ENCODE results near the gene HSBP1. TPM values are rescaled to one million over a fixed set of nuclear protein-coding genes. Genes with fewer than 3 reads are reported as not detected.

Gene HSBP1
- total and polyA plus RNA-seq, 7 experiments from 2014 or later, result 5.9 to 78.3 (median 31.3) TPM

DNA sequence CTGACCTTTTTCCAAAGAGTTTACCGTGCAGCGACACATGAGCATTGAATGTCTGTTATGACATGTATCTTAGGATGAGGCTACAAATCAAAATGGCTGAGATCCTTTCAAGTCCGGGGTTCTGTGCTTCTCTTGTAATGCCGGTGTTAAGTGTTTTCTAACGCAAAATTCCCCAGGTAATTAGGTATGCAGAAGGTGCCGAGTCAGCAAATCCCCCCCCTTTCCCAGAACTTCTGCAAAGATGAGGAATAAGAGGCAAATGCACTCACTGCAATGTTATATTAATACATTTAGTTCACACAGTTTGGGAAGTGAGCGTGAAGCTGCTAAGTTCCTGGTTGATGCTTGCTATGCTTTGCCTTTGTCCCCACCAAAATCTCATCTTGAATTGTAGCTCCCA is 54.9 kb downstream of the HSBP1 start:
- intact Hi-C loops (cut with micrococcal nuclease), result no loop called here
- Histone ChIP-seq H3K36me3 (ENCODE audit: control insufficient read depth in 2 of 3, insufficient read depth in 3 of 3, low read length in 3 of 3) (no peaks in the 10 kb centered on the region), H3K27ac (ENCODE audit: low read depth, low read length) (no peak overlapping the region), H3K9me3 (ENCODE audit: control insufficient read depth in 2 of 3, low read length in 3 of 3) (no peaks in the 10 kb centered on the region), H3K4me1 (ENCODE audit: control insufficient read depth in 2 of 2, insufficient read depth in 2 of 2, low read length in 2 of 2) (no peaks in the 10 kb centered on the region), H3K4me3 (ENCODE audit: low read length) (no peak overlapping the region), H3K27me3 (ENCODE audit: control insufficient read depth in 2 of 2, insufficient read depth in 2 of 2, low read length in 2 of 2) (no peaks in the 10 kb centered on the region)
- Mint-ChIP-seq H3K27me3 (peaks cover 11 to 23% (median 13%) of the 10 kb centered on the region in 5 donors), H3K36me3 (peaks cover 0 to 14% (median 6%) of the 10 kb centered on the region in 5 donors), H3K4me3 (no peak overlapping the region), H3K4me1 (peaks cover 0 to 3% (median 0%) of the 10 kb centered on the region in 7 donors), H3K9me3 (peaks cover 0 to 19% (median 11%) of the 10 kb centered on the region in 11 donors), H3K27ac (no peak overlapping the region)
- no peak for DNase-seq
- ChIA-PET POLR2A (no interaction called here), CTCF (interaction anchor here (1.3 kb wide), 1 partner anchor 13 kb away, joined by 4 read pairs; no protein-coding TSS in a partner anchor)
- no peak for ATAC-seq

DNA sequence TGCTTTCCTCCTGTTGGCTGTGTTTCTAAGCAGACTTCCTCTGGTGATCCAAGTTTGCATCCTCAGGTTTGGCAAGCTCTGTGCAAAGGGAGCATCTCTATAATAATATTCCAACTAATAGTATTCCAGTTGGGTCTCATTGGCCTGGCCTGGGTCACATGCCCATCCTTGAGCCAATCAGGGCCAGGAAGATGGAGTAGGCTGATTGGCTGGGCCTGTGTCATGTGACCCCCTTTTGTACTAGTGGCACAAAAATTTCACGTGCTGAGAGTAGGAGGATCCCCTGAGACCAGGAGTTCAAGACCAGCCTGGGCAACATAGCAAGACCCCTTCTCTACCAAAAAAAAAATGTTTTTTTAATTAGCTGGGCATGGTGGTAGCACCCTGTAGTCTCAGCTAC is 55.9 kb downstream of the HSBP1 start:
- H3K27ac ChIP-seq (ENCODE audit: low read depth, low read length), result no peak overlapping the region
- no peak overlapping the region for H3K4me3 ChIP-seq (ENCODE audit: low read length)
- ChIA-PET POLR2A (no interaction called here), CTCF (no interaction called here)
- no peaks in the 10 kb centered on the region for H3K9me3 ChIP-seq (ENCODE audit: control insufficient read depth in 2 of 3, low read length in 3 of 3)
- H3K27me3 Mint-ChIP-seq, result peaks cover 11 to 25% (median 22%) of the 10 kb centered on the region in 5 donors
- H3K36me3 ChIP-seq (ENCODE audit: control insufficient read depth in 2 of 3, insufficient read depth in 3 of 3, low read length in 3 of 3), result no peaks in the 10 kb centered on the region
- DNase-seq (no peak), ATAC-seq (no peak)
- intact Hi-C loops (cut with micrococcal nuclease), result no loop called here
- peaks cover 0 to 20% (median 11%) of the 10 kb centered on the region in 11 donors for H3K9me3 Mint-ChIP-seq
- no peaks in the 10 kb centered on the region for H3K4me1 ChIP-seq (ENCODE audit: control insufficient read depth in 2 of 2, insufficient read depth in 2 of 2, low read length in 2 of 2)
- H3K4me3 Mint-ChIP-seq, result no peak overlapping the region
- H3K4me1 Mint-ChIP-seq, result peaks cover 0 to 3% (median 0%) of the 10 kb centered on the region in 7 donors
- H3K36me3 Mint-ChIP-seq, result peaks cover 0 to 14% (median 6%) of the 10 kb centered on the region in 5 donors
- H3K27ac Mint-ChIP-seq, result no peak overlapping the region
- no peaks in the 10 kb centered on the region for H3K27me3 ChIP-seq (ENCODE audit: control insufficient read depth in 2 of 2, insufficient read depth in 2 of 2, low read length in 2 of 2)

Other genes starting within 250 kb of the HSBP1 start
- gene MLYCD, start 91.1 kb downstream of the HSBP1 start, total RNA-seq, result 10 to 100 TPM in 2 of 5 experiments, 1 to 10 TPM in 3; 6.6 to 11.4 (median 8.1) TPM
- 1 to 10 TPM; 1.8 to 2.6 TPM for gene MLYCD, start 91.1 kb downstream of the HSBP1 start, polyA plus RNA-seq
- 1 to 10 TPM in 3 of 5 experiments, under 1 TPM in 2; 0.34 to 8.4 (median 1.3) TPM for gene OSGIN1, start 145.3 kb downstream of the HSBP1 start, total RNA-seq
- under 1 TPM in 1 of 2 donors, not detected in 1; 0.59 TPM for gene OSGIN1, start 145.3 kb downstream of the HSBP1 start, polyA plus RNA-seq
- gene NECAB2, start 160.3 kb downstream of the HSBP1 start, total RNA-seq, result not detected
- gene NECAB2, start 160.3 kb downstream of the HSBP1 start, polyA plus RNA-seq, result not detected
- not detected for gene SLC38A8, start 234.8 kb downstream of the HSBP1 start, total RNA-seq
- gene SLC38A8, start 234.8 kb downstream of the HSBP1 start, polyA plus RNA-seq, result not detected

Data from naive thymus-derived CD4-positive, alpha-beta T cell (primary cell).